SU-DHL-6 (cell line): ENCODE results near the gene OBP2A.

ENCODE experiments used
- H2AFZ ChIP-seq: fragments of 200-600 bp; sonication (generic); 2 replicates; pipeline ENCODE4 v1.6.1; 2014; ENCODE audit warnings: low read depth, mild to moderate bottlenecking, moderate library complexity, mixed read lengths, antibody characterized with exemption, low read length; ENCODE audit not compliant: severe bottlenecking
- H3F3A ChIP-seq: fragments of 200-600 bp; shearing (Covaris generic); 2 replicates; pipeline ENCODE4 v1.6.0; 2016; ENCODE audit warnings: antibody characterized with exemption, mild to moderate bottlenecking; ENCODE audit not compliant: insufficient read depth
- H3K27ac ChIP-seq: fragments of 200-600 bp; sonication (generic); 2 replicates; pipeline ENCODE4 v1.5.1; 2016; ENCODE audit warnings: low read depth, mild to moderate bottlenecking, low read length, moderate library complexity, mixed read lengths
- H3K27me3 ChIP-seq: fragments of 200-600 bp; sonication (generic), shearing (Covaris generic); 2 replicates; pipeline ENCODE4 v1.6.0; 2014; ENCODE audit warnings: mild to moderate bottlenecking, low read length
- H3K36me3 ChIP-seq: fragments of 200-600 bp; sonication (generic); 2 replicates; pipeline ENCODE4 v1.6.1; 2014; ENCODE audit warnings: mild to moderate bottlenecking, low read length, mixed read lengths
- H3K4me2 ChIP-seq: fragments of 300-600, 200-600 bp; shearing (Covaris generic), sonication (generic); 2 replicates; pipeline ENCODE4 v1.6.0; 2014; ENCODE audit warnings: low read length, low read depth, mild to moderate bottlenecking; ENCODE audit not compliant: poor library complexity, severe bottlenecking
- H3K4me3 ChIP-seq: fragments of 200-600 bp; sonication (generic); 2 replicates; pipeline ENCODE4 v1.5.1; 2014; ENCODE audit warnings: antibody characterized with exemption, low read length, mild to moderate bottlenecking, mixed read lengths; ENCODE audit not compliant: insufficient read depth, poor library complexity, severe bottlenecking
- H3K79me2 ChIP-seq: fragments of 200-600 bp; sonication (generic); 2 replicates; pipeline ENCODE4 v1.6.1; 2014; ENCODE audit warnings: mild to moderate bottlenecking, low read length, moderate library complexity; ENCODE audit not compliant: insufficient read depth
- H3K9ac ChIP-seq: fragments of 200-600 bp; sonication (generic); 2 replicates; pipeline ENCODE4 v1.7.0; 2014; ENCODE audit warnings: mild to moderate bottlenecking, low read length
- H3K9me2 ChIP-seq: fragments of 200-600 bp; sonication (generic); replicated peaks from 2 replicates; pipeline ENCODE4 v1.6.1; 2014; ENCODE audit warnings: low read length; ENCODE audit not compliant: insufficient read depth
- H3K9me3 ChIP-seq: fragments of 200-600 bp; sonication (generic); 2 replicates; pipeline ENCODE4 v1.6.1; 2014; ENCODE audit warnings: low read length, mixed read lengths; ENCODE audit not compliant: insufficient read depth
- H4K20me1 ChIP-seq: fragments of 200-600 bp; sonication (generic); 2 replicates; pipeline ENCODE4 v1.6.1; 2014; ENCODE audit warnings: low read depth, mild to moderate bottlenecking, antibody characterized with exemption, low read length, moderate library complexity, mixed read lengths
- CTCF ChIP-seq: fragments of 200-600 bp; sonication (generic); IDR thresholded peaks from one replicate; pipeline ENCODE4 v1.5.1; 2017; ENCODE audit warnings: antibody characterized with exemption, mild to moderate bottlenecking, low read length, moderate library complexity; ENCODE audit not compliant: insufficient read depth, poor library complexity, severe bottlenecking
- EZH2phosphoT487 ChIP-seq: fragments of 200-600 bp; sonication (generic), shearing (Covaris generic); conservative IDR thresholded peaks from 2 replicates; pipeline ENCODE4 v1.6.1; 2018; ENCODE audit warnings: mild to moderate bottlenecking, antibody characterized with exemption, low read length, moderate library complexity, mixed read lengths

Gene OBP2A

DNA sequence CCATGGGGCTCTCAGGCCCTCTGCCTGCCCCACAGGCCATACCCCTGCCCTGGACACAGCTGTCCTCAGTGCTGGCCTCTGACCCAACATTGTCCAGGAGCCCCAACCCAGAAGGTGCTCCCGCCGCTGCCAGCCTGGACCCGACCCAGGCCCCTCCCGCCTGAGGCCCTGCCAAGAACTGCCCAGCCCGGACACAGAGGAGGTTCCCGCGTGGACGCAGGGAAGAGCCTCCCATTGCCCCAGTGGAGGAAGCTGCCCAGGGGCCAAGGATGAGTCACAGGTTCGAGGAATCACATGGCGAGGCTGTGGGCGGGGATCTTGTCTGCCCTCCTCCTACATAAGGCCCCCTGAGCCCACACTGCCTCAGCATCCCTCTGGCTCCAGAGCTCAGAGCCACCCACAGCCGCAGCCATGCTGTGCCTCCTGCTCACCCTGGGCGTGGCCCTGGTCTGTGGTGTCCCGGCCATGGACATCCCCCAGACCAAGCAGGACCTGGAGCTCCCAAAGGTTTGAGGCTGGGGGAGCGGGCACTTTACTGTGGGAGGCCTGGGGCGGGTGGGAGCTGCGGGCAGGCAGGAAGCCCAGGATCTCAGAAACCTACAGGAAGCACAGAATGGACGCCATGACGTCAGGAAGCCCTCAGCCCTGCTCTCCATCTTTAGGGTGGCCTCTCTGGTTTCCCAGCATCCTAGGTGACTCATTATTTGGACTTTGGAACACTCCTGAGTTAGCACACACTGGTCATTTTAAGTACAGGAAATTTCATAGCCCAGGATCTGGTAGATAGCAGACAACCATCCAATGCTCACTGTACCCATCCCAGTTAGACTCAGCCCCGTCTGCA, 15.7 kb downstream of the OBP2A start, which contains the start of gene PAEP:
Gene PAEP, plus strand, starts transcription at position 366 of the 844 bp plus-strand sequence.
- H3K9ac ChIP-seq = no peak within 1 kb of the TSS
- H3K27ac ChIP-seq = no peak within 1 kb of the TSS
- no peaks in the 10 kb centered on the region for H4K20me1 ChIP-seq
- TF ChIP-seq CTCF = no peak
- TF ChIP-seq EZH2phosphoT487 = no peak
- H3K4me2 ChIP-seq = no peak within 1 kb of the TSS
- no peaks in the 10 kb centered on the region for H3K9me2 ChIP-seq
- H3K4me3 ChIP-seq = no peak within 1 kb of the TSS
- H3K9me3 ChIP-seq = no peaks in the 10 kb centered on the region
- H3F3A ChIP-seq = no peaks in the 10 kb centered on the region
- H3K79me2 ChIP-seq = no peaks in the 10 kb centered on the region
- H3K27me3 ChIP-seq = no peaks in the 10 kb centered on the region
- H3K36me3 ChIP-seq = no peaks in the 10 kb centered on the region
- no peak within 1 kb of the TSS for H2AFZ ChIP-seq

DNA sequence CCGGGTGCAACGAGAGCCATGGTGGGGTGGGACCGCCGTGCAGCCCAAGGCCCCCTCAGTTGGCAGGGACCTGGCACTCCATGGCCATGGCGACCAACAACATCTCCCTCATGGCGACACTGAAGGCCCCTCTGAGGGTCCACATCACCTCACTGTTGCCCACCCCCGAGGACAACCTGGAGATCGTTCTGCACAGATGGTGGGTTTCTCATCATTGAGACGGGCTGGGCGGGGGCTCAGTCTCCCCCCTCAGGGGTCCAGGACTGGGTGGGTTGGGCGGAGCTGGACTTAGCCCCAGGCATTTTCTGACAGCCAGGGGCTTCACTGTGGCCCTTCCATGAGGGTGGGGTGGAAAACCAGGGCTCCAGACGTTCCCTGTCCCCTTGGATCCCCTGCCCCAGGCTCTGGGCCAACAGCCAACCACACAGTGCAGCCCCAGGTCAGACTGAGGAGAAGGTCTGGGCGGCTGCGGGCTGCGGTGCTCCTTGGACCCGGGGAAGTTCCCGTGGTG, 16.4 kb downstream of the OBP2A start:
- H3K9me2 ChIP-seq = no peaks in the 10 kb centered on the region
- no peak overlapping the region for H3K4me3 ChIP-seq
- no peak overlapping the region for H3K4me2 ChIP-seq
- no peak overlapping the region for H3K27ac ChIP-seq
- H2AFZ ChIP-seq = no peak overlapping the region
- no peaks in the 10 kb centered on the region for H3K27me3 ChIP-seq
- H3K9ac ChIP-seq = no peak overlapping the region
- no peaks in the 10 kb centered on the region for H4K20me1 ChIP-seq
- no peaks in the 10 kb centered on the region for H3F3A ChIP-seq
- no peaks in the 10 kb centered on the region for H3K9me3 ChIP-seq
- TF ChIP-seq EZH2phosphoT487 (no peak), CTCF (no peak)
- no peaks in the 10 kb centered on the region for H3K79me2 ChIP-seq
- no peaks in the 10 kb centered on the region for H3K36me3 ChIP-seq

- Histone ChIP-seq H3K27ac (no peak overlapping the region), H3K4me2 (no peak overlapping the region), H3K4me3 (no peak overlapping the region), H4K20me1 (no peaks in the 10 kb centered on the region), H3K9me2 (no peaks in the 10 kb centered on the region), H3K36me3 (no peaks in the 10 kb centered on the region), H3K27me3 (no peaks in the 10 kb centered on the region), H3K9me3 (no peaks in the 10 kb centered on the region), H3F3A (no peaks in the 10 kb centered on the region), H2AFZ (no peak overlapping the region), H3K9ac (no peak overlapping the region), H3K79me2 (no peaks in the 10 kb centered on the region)
- no peak for TF ChIP-seq EZH2phosphoT487
- TF ChIP-seq CTCF = no peak
Measured at GRCh38 chr9:135563039-135563476, 17.1 kb downstream of the OBP2A start.
